Stimulated activated CD4-positive, alpha-beta T cell treated with anti-CD3 and anti-CD28 coated beads, Interleukin-12 subunit alpha, Interleukin-12 subunit beta, amount 100 ng/mL, for 24 hours (primary cell): ENCODE data around the gene SH3GL2.

Experiments used
- DNase-seq, 2 experiments: peaks; one replicate each; pipeline ENCODE4 v3.0.0-alpha.2; 2020; ENCODE audit warnings: low read depth in 2 of 2

SH3GL2 gene

GRCh38 chr9:17810728-17811571 lies 232.1 kb downstream of the SH3GL2 start:
- peak in 1 of 2 experiments; percentile 18 for DNase-seq

DNA sequence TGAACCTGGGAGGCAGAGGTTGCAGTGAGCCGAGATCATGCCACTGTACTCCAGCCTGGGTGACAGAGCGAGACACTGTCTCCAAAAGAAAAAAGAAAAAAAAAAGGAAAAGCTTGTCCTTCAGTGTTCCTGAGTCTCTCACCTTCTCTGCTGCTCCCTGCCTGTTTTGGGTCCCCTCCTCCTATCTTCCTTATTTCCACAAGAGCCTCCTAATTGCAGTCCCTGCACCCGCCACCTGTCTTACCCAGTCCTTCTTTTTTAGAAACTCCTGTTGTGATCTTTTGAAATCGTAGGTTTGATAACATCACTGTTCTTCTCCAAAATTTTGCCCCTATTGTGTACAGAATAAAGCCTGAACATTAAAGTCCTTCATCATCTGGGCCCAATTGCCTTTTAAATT lies 234.9 kb downstream of the SH3GL2 start:
- no peak for DNase-seq

DNA sequence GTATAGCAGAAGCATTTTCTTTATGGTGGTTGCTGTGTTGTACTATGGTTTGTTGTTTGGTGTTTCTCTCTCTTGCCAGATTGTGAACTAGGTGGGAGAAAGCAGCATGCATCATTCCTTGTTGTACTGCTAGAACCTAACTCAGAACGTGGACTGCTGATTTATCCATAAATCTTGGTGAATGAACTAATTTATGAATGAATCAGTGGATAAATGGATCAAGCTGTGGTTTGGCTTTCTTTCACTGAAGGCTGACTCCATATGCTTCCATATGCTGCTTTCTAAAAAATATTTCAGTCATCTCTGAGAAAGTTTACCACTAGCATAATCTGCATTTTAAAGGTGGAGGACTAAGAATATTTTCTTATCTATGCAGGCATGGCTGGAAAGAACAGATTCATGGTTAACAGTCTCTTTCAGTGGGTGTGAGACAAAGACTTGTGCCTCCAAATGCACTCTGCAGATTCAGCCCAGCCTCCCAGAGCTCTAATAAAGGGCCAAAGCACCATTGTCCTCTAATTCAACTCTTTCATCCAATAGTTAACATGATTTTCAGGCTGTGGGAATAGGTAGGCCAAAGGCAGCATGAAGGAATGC lies 237.7 kb downstream of the SH3GL2 start:
- no peak for DNase-seq

- no peak for DNase-seq
Measured at GRCh38 chr9:17824191-17824590, 245.3 kb downstream of the SH3GL2 start.

DNA sequence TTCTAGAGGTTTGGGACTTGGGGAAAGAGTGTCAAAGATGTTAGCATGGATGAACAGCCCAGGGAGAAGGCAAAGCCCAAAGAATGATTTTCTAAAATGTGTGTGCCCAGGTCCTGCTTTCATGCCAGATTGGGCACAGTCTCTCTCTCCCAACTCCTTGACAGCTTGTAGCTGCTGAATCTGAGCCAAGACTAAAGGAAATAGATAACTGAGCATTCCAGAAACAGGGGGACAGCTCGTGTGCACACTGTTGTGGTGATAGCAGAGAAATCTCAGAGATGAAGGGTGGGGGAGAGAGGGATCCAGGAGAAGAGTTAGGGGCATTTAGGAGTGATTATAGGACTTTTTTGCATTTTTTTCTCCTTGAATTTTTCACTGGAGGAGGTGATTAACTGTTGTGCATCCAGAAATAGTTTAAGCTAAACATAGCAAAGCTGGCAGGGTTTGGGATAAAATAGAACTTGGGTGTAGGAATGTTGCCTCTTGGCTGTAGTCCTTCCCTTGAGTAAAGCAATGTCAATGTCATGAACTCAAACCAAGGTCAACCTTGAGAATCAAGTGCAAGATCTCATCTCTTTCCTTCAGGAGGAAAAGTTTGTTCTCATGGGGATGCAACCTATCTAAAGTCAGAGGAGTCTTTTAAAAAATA lies 245.9 kb downstream of the SH3GL2 start:
- DNase-seq = no peak

GRCh38 chr9:17825265-17825659 lies 246.4 kb downstream of the SH3GL2 start:
- DNase-seq = no peak

DNA sequence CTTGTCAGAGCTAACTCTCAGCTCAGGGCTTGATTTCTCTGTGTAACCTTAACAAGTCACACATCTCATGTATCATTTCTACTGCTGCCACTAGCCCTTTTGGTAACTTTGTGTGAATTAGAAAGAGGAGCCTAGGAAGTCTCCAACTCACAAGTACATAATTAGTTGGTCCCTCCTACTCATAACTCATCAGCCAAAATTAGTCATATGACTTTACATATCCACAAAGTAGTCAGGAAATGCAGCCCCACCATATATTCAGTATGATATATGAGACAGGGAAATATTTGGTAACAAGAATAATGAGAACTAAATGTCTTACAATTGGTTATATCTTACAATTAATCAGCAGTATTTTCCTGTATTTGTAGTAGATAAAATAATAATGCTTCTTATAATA lies 250.2 kb downstream of the SH3GL2 start:
- DNase-seq = no peak

DNA sequence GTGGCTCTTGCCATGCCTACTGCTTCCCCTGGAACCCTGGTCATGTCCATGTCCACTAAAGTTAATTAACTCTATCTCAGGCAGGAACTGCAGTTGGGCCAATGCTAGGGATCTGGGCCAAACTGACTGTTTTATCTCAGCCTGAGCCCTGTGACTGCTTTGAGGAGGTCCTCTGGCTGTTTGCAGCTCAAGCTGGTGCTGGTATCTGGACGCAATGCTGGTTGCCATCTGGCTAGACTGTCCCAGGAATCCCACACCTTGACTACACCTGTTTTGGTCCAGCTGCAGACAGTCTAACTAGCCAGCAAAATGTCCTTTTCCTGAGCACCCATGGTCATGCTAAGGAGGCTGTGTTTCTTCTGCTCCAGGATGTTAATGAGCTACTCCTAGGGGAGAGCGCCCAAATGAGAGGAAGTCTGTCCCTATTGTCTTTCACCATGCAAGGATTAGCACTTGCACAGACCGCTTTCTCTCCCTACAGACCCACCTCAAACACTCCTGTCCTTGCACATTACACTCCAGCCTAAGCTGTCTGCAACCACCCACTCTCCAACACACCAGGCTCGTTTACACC lies 251.0 kb downstream of the SH3GL2 start:
- DNase-seq = no peak

DNA sequence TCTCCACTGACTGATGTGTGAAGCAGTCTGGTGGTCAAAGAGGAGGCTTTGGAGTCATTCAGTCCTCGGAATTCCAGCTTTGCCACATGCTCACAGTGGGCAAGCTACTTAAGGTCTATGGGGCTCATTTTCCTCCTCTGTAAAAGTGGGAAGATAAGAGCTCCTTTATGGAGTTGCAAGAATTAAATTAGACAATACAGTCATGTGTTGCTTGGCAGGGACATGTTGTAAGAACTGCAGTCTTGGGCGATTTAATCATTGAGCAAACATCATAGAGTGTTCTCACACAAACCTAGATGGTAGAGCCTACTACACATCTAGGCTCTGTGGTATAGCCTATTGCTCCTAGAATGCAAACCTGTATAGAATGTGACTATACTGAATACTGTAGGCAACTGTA lies 253.9 kb downstream of the SH3GL2 start:
- DNase-seq = no peak

DNA sequence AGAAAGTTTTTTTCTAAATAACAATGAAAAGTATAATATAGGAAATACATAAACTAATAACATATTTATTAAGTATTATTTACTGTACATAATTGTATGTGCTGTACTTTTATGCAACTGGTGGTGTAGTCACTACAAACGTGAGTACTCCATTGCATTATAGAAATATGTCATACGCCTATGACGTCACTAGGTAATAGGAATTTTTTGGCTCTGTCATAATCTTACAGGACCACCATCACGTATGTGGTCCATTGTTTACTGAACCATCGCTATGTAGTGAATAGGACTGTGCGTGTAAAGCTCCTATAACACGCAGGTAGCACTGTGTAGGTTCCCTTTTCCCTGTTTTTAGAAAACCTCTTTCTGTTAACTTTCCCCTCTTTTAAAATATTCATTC lies 255.0 kb downstream of the SH3GL2 start:
- DNase-seq = no peak

- no peak for DNase-seq
Measured at GRCh38 chr9:17837965-17838364, 259.1 kb downstream of the SH3GL2 start.

GRCh38 chr9:17839776-17840175 lies 260.9 kb downstream of the SH3GL2 start:
- no peak for DNase-seq

- DNase-seq = no peak
Measured at GRCh38 chr9:17843236-17843635, 264.4 kb downstream of the SH3GL2 start.
